GM21390 (cell line): ENCODE measurements around the gene MTMR10.

Experiments
- ATAC-seq: cut with Tn5 transposase; IDR thresholded peaks from one replicate; pipeline ENCODE4 v1.9.1; 2021; ENCODE audit not compliant: unreplicated experiment

Gene MTMR10, protein sequence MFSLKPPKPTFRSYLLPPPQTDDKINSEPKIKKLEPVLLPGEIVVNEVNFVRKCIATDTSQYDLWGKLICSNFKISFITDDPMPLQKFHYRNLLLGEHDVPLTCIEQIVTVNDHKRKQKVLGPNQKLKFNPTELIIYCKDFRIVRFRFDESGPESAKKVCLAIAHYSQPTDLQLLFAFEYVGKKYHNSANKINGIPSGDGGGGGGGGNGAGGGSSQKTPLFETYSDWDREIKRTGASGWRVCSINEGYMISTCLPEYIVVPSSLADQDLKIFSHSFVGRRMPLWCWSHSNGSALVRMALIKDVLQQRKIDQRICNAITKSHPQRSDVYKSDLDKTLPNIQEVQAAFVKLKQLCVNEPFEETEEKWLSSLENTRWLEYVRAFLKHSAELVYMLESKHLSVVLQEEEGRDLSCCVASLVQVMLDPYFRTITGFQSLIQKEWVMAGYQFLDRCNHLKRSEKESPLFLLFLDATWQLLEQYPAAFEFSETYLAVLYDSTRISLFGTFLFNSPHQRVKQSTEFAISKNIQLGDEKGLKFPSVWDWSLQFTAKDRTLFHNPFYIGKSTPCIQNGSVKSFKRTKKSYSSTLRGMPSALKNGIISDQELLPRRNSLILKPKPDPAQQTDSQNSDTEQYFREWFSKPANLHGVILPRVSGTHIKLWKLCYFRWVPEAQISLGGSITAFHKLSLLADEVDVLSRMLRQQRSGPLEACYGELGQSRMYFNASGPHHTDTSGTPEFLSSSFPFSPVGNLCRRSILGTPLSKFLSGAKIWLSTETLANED

DNA sequence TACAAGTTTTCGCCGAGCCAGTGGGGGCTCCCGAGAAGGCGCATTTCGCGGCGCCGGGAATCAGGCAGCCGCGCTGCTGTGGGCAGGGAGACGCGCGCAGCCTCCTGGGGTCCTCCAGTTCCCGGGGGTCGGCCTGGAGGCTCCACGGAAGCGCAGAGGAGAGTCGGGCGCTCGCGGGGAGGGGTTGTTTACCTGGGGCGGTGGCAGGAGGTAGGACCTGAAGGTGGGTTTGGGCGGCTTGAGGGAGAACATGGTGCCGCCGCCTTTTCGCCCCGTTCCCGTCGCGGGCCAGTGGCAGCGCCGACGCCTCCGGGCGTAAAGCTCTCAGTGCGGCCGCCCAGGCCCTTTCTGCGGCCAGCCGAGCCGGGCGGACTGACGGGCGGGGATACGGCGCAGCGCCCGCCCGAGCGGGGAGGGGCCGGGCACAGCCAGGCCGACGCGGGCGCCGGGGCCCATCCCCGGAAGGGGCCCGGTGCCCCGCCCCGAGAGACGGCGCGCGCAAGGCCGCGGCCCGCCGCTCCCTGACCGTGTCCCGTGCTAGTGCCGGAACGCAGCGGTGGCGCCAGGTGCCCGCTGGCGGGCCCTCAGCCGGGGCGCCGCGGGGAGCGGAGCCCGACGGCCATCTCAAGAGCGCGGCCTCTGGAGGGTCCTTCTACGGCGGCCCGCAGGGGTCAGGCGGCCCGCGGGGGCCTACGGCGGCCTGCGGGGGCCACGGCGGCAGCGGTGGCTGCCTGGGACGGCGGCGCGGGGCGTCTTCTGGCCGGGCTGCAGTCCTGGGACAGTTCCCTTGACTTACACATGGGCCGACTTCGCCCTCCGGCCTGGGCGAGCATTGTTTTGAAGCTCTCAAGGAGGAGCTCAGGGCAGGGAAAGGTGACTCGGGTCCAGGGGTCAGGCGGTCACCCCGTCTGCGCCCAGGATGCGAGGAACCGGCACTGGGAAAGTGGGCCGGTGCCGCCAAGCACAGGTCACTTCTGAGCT is at the start of gene MTMR10:
MTMR10 (minus strand) TSS at position 374 of the 981 bp plus-strand sequence; CDS start at position 252, 122 bp downstream.
- ATAC-seq, result peak; percentile 80

DNA sequence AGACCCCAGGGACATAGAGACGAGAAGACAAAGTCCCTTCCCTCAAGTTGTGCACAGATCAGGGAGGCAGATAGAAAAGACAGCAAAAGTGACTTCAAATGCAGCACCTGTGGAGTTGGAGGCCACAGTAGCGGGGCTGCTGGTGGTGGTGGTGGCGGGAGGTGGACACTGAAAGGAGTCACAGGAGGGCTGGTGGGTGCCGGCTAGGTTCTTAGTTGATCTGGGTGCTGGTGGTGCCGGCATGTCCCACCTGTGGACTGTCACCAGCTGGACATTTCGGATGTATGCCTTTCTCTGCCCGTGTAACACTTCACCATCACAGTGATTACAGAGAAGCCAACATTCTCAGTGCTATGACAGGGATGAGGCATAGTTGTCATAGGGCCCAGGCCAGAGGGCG is 49.2 kb upstream of the MTMR10 start:
- no peak for ATAC-seq

DNA sequence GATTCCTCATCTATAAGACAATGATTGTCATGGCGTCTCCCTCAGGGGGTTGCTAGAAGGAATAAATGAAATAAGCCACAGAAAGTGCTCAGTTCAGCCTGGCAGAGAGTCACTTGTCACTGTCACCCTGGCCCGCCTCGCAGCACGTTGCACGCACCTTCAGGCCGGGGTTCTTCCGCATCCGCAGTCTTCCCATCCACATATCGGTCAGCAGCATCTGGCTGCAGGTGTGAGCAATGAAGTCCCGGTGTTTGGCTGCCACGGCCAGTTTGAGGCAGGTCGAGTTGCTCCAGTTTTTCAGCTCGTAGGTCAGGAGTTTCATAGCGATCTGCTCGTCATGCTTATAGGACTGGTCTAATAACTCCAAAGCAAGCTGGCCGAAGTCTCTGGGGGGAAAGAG is 48.5 kb upstream of the MTMR10 start:
- no peak for ATAC-seq

DNA sequence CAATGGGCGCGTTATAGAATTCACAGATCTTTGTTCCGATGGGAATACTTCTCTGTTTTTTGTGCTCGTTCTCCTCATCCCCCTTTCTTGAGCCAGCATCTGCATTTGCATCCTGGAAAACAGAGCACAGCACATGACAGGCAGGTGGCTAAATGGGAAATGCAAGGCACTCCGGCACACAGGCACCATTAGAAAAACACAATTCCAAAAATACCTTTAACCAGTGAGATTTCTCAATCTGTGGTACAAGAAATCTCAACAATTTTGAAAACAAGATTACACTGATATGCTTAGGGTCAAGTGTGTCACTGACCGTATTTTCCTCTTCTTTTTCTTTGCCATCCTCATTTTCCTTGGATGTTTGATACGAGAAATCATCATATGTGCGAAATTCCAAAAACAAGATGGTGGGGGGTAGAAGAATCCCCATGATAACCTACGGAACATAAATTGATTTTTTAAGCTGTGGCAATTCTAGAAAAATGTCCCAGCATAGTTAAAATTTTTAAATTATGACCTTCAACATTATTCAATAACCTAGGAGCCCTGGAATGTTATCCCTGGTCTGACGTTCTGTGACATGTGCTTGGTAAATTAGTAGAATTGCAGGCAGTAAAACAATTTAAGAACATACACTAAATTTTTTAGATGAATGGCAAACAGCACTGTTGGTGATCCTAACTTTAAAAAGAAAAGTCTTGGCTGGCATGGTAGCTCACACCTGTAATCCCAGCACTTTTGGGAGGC is 46.5 kb upstream of the MTMR10 start:
- no peak for ATAC-seq

DNA sequence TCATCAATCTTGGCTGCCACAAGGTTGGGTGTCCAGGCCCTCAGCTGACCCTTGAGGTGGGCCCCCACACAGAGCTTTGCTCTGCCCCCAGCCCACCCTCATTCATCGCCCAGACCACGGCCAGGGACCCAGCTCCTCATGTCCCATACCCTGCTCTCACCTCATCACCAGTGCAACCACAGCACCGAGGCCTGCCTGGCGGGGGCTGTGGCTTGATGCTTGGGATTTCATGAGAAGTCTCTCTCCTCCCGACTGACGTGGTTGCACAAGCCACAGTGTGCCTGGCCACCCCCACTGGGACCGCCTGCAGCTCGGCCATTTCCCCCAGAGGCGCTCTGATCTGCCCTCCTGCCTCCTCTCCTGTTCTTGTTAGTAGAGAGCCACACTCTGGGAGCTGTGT is 45.4 kb upstream of the MTMR10 start:
- ATAC-seq, result no peak

DNA sequence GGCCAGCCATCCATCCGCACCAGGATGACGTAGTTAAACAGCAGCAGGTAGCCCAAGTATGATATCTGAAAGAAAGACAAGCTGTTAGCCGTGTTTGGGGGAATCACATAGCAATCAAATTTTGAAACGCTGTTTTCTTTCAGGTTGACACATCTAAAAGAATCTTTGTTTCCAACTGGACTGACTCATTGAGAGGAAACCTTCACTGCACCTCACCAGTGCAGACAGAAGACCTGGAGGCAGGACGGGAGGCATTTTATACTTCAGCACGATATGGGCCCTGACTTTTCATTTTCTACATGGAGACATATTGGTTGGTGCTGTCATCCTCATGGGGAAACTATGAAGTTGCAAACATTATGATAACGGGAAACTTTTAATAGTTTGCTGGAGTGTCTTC is 44.2 kb upstream of the MTMR10 start:
- ATAC-seq, result no peak

DNA sequence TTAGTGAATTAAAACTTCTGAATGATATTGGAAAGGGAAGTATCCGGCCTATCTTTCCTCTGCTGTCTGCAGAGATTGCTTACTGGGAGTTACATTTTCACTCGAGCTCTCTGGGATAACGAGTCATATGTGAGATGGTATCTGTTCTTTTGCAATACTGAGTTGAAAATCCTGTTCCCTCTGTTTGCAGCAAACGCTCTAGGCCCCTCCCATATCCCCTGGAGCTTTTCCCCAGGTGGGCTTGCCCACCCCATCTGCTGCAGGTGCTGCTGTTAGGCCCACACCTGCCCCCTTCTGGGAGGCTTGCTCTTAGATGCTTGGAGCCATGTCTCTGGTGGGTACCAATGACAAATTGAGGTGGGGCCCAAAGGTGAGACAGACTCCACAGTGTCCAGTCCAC is 42.7 kb upstream of the MTMR10 start:
- no peak for ATAC-seq

DNA sequence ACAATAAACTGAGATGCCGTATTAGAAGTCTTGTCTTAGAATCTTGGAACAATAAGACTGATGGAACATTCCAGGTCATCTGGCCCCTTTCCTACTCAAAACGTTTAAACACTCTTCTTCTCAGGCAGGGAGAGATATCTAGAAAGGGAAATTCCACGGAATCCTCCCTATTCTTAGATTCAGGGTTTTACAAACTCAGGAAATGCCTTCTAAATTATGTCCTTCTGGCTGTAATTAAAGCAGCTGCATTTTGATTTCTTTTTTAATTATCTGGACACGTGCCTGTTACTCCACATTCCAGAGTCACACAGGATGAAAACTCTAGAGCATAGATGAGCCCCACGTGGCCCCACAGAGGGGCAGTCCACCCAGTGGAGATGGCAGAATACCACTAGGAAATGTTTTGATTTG is 41.5 kb upstream of the MTMR10 start:
- ATAC-seq, result no peak

DNA sequence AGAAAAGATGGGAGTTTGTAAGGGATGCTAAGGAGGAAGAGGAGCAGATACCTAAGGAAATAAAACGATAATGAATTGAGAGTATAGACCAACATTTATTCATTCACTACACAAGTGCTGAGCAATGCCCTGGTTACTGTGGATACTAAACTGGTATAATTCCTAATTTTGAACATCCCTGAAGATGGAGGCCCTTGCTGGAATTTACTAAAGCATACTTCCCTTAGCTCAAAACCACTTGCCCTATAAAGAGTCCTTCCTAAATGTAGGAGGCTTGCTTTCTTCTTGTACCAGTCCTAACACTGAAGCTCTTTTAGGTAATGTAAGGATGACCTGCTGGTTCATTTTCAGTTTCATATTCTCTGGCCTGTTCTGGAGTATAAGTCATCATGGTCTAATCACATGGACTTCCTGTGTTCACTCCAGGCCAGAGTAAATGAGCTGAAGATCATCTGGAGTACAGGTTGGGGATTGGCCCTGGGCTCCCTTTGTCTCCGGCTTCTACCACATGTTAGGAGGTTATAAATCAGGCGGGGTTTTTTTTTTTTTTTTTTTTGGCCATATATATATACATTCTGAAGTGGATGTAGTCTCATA is 40.1 kb upstream of the MTMR10 start:
- ATAC-seq, result peak; percentile 86

DNA sequence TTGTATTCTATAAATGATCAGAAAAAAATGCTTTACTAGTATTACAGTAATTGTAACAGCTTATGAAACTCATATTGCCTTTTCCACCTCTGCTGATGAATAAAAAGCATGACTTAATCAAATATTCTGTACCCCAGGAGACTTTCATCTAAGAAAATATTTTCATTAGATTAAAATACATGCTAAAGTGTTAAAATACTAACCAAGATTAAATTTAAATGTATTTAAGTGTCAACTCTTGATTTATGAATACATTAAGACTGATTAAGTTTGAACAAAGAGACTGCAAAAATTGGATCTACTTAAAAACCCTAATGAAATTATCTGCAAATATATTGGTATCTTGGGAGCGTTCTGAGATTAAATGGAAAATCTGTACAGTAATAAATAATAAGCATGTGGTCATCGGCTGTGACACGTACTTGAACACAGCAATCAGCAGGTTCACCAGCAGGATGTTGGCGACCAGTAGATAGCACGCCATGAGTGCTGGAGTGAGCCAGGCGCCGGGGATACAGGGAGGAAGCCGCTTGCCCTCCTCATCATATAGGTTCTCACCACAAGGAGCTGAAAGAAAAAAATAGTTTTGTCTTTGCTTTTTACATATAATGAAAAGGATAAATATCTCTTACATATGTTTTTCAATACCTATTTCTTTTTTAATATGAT is 36.6 kb upstream of the MTMR10 start:
- no peak for ATAC-seq

DNA sequence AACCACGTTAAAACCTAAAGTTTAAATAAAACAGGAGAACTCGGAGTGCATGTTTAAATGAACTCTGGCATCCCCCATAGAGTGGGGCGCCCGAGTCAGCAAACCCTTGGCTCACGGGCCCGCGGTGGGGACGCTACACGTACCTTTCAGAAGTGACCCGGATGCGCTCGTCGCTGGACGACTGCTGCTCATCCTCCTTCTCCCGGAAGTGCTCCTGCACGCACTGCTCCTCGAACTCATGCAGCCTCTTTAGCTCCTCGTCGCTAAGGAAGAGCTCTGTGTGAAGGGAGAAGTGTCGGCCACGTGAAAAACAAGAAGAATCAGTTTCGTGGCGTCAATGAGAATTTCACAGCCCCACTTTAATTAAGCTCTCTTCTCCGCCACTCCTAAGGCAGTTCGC is 34.6 kb upstream of the MTMR10 start:
- no peak for ATAC-seq

DNA sequence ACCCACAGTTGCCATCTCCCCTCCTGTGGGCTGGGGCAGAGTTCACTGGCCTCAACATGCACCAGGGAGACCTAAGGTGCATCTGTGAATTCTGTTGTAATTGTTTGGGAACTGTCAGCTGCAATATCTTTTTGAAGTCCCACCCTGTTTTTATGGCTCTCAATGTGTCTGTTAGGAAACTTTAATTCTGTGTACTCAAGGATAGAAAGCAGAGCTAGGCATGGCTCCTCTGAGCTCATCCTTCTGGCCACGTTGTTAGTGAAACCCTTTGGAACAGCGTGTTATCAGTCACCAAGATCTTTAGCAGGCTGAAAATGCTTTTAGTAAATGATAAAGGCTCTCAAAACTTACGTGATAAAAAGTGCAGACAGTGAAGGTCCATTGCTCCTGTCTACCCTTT is 33.6 kb upstream of the MTMR10 start:
- ATAC-seq, result no peak

DNA sequence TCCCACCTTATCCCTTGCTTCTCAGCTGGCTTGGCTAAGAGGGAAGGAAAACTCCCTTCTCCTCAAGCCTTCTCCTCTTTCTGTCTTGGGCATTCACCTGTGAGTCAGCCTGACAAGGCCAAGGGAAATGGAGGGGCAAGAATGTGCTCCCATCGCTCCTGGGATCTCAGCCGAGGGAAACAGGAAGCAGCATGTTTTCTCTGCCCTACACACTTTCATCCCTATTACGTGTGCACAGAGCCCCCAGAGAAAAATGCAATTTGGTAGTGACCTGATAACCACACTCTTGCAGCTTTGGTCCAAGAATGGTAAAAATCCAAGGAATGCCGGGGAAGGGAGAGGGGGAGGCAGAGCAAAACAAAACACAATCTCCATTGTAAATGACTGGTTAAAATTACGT is 32.9 kb upstream of the MTMR10 start:
- no peak for ATAC-seq

DNA sequence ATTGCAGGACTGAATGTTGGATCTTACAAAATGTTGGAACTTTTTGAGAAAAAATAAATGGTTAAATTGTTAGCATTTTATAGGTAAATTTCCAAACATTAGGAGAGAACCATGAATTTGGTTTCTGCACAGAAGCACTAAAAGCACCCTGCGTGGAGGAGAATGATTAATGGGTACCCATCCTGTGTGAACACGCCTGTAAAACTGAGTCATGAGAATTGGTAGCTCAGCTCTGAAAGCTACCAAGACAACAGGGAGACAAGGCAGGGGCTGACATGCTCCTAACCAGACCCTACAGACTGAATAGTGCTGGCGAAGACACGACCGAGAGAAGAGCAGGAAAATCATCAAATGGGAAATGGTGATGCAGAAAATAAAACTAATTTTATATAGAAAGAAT is 32.4 kb upstream of the MTMR10 start:
- no peak for ATAC-seq

DNA sequence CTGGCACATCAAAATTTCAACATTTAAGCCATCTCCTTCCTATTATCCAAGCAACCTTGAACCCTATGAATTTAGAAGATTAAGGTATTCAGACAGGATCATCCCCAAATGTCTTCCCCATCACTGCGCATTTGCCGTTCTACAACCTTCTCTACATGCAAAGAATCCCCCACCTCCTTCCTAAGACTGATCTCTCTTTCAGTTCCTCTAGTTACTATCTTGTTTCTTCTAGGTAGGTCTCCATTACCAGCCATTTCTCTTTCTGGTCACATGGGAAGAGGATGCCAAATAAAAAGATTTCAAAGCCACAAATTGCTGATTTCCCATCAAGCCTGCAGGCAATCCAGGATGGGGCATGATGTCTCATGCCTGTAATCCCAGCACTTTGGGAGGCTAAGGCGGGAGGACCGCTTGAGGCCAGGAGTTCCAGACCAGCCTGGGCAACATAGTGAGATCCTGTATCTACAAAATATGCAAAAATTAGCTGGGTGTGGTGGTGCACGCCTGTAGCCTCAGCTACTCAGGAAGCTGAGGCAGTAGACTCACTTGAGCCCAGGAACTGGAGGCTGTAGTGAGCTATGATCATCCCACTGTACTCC is 29.7 kb upstream of the MTMR10 start:
- ATAC-seq, result no peak

DNA sequence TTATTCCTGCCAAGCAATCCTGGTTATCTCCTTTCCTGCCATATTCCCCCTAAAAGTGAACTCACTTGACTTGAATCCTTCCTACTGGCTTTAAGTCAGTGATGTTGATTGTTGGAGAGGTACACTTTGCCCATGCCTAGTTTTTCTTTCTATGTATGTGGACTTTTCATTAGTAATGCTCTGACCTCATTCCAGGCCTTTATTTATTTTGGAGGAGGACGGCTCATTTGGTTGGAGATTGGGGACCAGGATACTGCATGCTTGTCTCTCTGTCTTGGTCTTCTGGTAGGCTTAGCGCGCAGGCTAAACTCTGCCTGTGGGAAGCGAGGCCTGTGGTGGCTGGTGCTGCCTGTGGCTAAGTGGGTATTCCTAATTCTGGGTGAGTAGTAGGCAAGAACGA is 29.1 kb upstream of the MTMR10 start:
- ATAC-seq, result no peak

DNA sequence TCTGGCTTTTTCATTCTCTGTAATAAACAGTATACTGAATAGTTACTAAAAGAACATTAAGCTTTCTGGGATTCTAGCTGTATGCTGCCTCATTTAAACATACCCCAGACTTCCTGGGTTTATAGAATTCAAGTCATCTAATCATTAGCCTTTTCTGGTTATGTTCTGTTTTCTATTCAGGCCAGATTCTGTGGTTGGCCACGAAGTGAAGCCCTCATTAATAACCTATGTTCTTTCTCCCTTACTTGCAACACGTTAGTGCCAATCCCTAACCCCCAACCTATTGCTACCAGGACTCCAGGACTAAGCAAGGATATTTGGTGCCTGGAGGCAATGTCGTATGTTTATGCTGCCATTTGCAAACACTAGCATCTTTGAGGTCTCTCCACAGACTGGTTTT is 28.6 kb upstream of the MTMR10 start:
- no peak for ATAC-seq

DNA sequence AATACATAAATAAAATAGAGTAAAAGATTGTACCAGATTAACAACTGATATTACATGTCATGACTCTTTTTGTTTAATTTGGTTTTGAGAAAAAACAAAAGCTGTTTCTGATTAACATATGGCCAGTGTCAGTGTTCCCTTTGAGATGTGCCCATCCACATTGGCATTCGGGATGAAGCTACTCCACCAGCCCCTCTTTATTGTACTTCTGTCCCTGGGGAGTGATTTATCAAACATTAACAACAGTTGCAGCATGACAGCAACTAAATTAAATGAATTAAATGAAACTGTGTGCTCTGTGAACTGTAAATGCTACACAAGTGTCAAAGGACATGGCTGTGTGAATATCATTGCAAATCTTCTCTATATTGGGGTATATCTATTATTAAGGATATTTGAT is 25.9 kb upstream of the MTMR10 start:
- ATAC-seq, result no peak

DNA sequence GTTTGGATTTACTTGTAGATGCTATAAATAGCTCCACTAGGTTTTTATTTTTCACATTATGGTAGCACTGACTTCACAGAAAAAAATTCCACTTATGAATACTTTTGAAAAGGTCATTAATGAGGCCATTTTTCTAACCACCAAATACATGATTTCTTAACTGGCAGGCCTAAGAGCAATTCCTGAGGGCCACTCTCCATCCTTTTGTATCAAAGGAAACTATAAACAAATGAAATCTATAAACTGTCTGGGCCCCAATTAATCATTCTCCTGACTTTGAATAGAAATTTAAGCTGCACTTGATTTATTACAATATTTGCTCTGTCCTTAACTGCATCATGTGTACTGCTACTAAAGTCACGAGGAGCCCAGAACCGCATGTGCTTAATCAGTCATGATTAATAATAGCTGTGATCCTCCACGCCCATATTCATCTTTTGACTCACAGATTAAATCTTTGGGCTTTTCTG is 25.1 kb upstream of the MTMR10 start:
- ATAC-seq, result no peak
